ENCODE measurements around the gene XRCC4.
"Not testable (repeated sequence)": the region's sequence is repeated elsewhere in the genome, so short reads cannot be mapped to it uniquely, and the experiment has no call there.

XRCC4 gene

GRCh38 chr5:83353231-83353630 is 275.9 kb downstream of the XRCC4 start:
- DNase-seq (ENCODE audit: low read depth) = no peak

- no peak for DNase-seq (ENCODE audit: low read depth)
Measured at GRCh38 chr5:83353774-83354173, 276.4 kb downstream of the XRCC4 start.

- no peak for DNase-seq (ENCODE audit: low read depth)
Measured at GRCh38 chr5:83354958-83355357, 277.6 kb downstream of the XRCC4 start.

- DNase-seq (ENCODE audit: low read depth) = not testable (repeated sequence)
Measured at GRCh38 chr5:83355482-83356014, 278.2 kb downstream of the XRCC4 start.

GRCh38 chr5:83357621-83358231 is 280.4 kb downstream of the XRCC4 start:
- no peak for DNase-seq (ENCODE audit: low read depth)

GRCh38 chr5:83360573-83360972 is 283.2 kb downstream of the XRCC4 start:
- DNase-seq (ENCODE audit: low read depth) = no peak

- DNase-seq (ENCODE audit: low read depth) = no peak
Measured at GRCh38 chr5:83362526-83362925, 285.2 kb downstream of the XRCC4 start.

GRCh38 chr5:83363111-83363885 is 286.0 kb downstream of the XRCC4 start:
- no peak for DNase-seq (ENCODE audit: low read depth)

- DNase-seq (ENCODE audit: low read depth) = no peak
Measured at GRCh38 chr5:83363886-83364275, 286.5 kb downstream of the XRCC4 start.

- no peak for DNase-seq (ENCODE audit: low read depth)
Measured at GRCh38 chr5:83364312-83365299, 287.3 kb downstream of the XRCC4 start.

- DNase-seq (ENCODE audit: low read depth) = no peak
Measured at GRCh38 chr5:83368319-83368718, 291.0 kb downstream of the XRCC4 start.

GRCh38 chr5:83368835-83369234 is 291.5 kb downstream of the XRCC4 start:
- DNase-seq (ENCODE audit: low read depth) = no peak

GRCh38 chr5:83370957-83371356 is 293.6 kb downstream of the XRCC4 start:
- DNase-seq (ENCODE audit: low read depth) = no peak

GRCh38 chr5:83371726-83372125 is 294.4 kb downstream of the XRCC4 start:
- DNase-seq (ENCODE audit: low read depth) = no peak

- no peak for DNase-seq (ENCODE audit: low read depth)
Measured at GRCh38 chr5:83374547-83374946, 297.2 kb downstream of the XRCC4 start.

GRCh38 chr5:83375049-83375745 is 297.9 kb downstream of the XRCC4 start:
- DNase-seq (ENCODE audit: low read depth) = no peak

- no peak for DNase-seq (ENCODE audit: low read depth)
Measured at GRCh38 chr5:83376461-83376860, 299.1 kb downstream of the XRCC4 start.

- no peak for DNase-seq (ENCODE audit: low read depth)
Measured at GRCh38 chr5:83377131-83377865, 300.0 kb downstream of the XRCC4 start.

GRCh38 chr5:83378624-83379289 is 301.4 kb downstream of the XRCC4 start:
- no peak for DNase-seq (ENCODE audit: low read depth)

- no peak for DNase-seq (ENCODE audit: low read depth)
Measured at GRCh38 chr5:83385812-83386211, 308.5 kb downstream of the XRCC4 start.
